NCI-H1436 (cell line): Measurements from ENCODE around the gene PUM1.

Source experiments
- DNase-seq: peaks from one replicate; lab custom pipeline; 2025; lab: John Stamatoyannopoulos, UW

The PUM1 gene

GRCh38 chr1:31027693-31028526, 37.6 kb downstream of the PUM1 start:
- no peak for DNase-seq

GRCh38 chr1:31022259-31022658, 43.3 kb downstream of the PUM1 start:
- no peak for DNase-seq

- no peak for DNase-seq
Measured at GRCh38 chr1:31020007-31020790, 45.3 kb downstream of the PUM1 start.

GRCh38 chr1:31019401-31019800, 46.1 kb downstream of the PUM1 start:
- no peak for DNase-seq

- no peak for DNase-seq
Measured at GRCh38 chr1:31016868-31017267, 48.6 kb downstream of the PUM1 start.

GRCh38 chr1:31013187-31013864, 52.2 kb downstream of the PUM1 start:
- DNase-seq = no peak

- DNase-seq = no peak
Measured at GRCh38 chr1:31012210-31012924, 53.1 kb downstream of the PUM1 start.

- DNase-seq = no peak
Measured at GRCh38 chr1:31011719-31012118, 53.8 kb downstream of the PUM1 start.

- no peak for DNase-seq
Measured at GRCh38 chr1:31010086-31010989, 55.2 kb downstream of the PUM1 start.

- DNase-seq = no peak
Measured at GRCh38 chr1:31007462-31007991, 58.0 kb downstream of the PUM1 start.

GRCh38 chr1:31006747-31007146, 58.8 kb downstream of the PUM1 start:
- DNase-seq = no peak

- no peak for DNase-seq
Measured at GRCh38 chr1:31005617-31006166, 59.8 kb downstream of the PUM1 start.

- DNase-seq = no peak
Measured at GRCh38 chr1:31005198-31005597, 60.3 kb downstream of the PUM1 start.

GRCh38 chr1:31004231-31004621, 61.3 kb downstream of the PUM1 start:
- DNase-seq = no peak

- no peak for DNase-seq
Measured at GRCh38 chr1:31003613-31004230, 61.8 kb downstream of the PUM1 start.

- DNase-seq = no peak
Measured at GRCh38 chr1:31000301-31000700, 65.2 kb downstream of the PUM1 start.

GRCh38 chr1:30998887-30999286, 66.6 kb downstream of the PUM1 start:
- DNase-seq = no peak

GRCh38 chr1:30998171-30998570, 67.3 kb downstream of the PUM1 start:
- no peak for DNase-seq

GRCh38 chr1:30997463-30998057, 68.0 kb downstream of the PUM1 start:
- no peak for DNase-seq
